Activated CD4-positive, alpha-beta T cell treated with anti-CD3 and anti-CD28 coated beads, Interleukin-2, amount 50 U/mL, for 24 hours (primary cell): ENCODE measurements around the gene JHY.

ENCODE experiments used
- DNase-seq, 2 donors: peaks; one replicate each; pipeline ENCODE4 v3.0.0-alpha.2; 2020; ENCODE audit warnings: low read depth in 1 of 2, low spot score in 1 of 2

JHY gene

GRCh38 chr11:122938557-122938956, 56.0 kb downstream of the JHY start:
- no peak for DNase-seq

DNA sequence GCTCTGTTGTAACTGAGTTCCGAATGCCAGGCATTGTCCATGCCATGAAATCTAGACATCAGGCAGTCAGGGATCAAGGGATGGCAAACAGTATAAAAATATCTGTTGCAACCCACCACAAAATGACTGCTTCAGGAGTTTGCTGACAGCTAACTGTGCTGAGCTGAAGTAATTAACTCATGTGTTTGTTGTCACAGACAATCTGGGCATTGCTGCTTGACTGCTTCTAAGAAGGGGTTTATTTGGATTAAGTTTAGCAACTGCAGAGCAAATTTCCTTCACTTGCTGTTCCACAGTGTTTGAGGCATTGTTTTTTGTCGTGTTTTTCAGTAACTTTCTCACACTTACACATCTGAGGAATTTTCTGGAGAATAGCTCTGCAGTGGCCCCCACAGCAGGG, 68.7 kb downstream of the JHY start:
- DNase-seq, result no peak

- DNase-seq, result no peak
Observed at GRCh38 chr11:122954455-122954854, 71.9 kb downstream of the JHY start.

GRCh38 chr11:122963961-122964360, 81.4 kb downstream of the JHY start:
- no peak for DNase-seq

- no peak for DNase-seq
Observed at GRCh38 chr11:122976061-122976733, 93.6 kb downstream of the JHY start.

DNA sequence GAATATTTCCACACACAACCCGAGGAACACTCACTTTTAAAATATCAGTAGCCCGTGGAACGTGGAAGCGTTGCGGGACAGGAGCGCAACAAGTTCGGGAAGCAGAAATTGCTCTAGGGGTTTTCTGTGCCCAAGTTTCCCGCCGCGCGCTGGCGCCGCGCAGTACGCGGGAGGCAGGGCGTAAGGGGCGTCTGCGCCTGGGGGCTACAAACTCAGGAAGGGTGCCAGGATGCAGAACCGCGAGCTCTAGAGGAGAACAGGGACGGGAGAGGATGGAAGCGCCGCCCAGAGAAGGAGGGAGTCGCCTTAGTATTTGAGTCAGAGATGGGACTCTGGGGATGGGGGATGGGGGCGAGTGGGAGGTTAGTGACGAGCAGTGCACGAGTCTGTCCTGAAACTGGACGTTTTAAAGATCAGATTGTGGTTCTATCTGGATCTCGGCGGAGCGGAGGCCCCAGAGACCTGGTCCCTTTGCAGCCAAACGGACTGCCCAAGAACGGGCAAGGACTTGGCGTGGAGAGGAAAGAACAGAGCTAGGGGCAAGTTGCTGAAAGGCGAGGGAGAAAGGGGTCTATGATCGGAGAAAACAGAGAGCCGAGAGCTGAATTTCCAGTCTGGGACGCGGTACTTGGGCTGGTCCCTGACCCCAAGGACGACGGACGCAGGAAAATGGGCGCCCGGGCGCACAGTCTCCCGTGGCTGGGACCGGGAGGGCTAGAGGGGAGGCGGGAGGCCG, 94.3 kb downstream of the JHY start:
- no peak for DNase-seq

DNA sequence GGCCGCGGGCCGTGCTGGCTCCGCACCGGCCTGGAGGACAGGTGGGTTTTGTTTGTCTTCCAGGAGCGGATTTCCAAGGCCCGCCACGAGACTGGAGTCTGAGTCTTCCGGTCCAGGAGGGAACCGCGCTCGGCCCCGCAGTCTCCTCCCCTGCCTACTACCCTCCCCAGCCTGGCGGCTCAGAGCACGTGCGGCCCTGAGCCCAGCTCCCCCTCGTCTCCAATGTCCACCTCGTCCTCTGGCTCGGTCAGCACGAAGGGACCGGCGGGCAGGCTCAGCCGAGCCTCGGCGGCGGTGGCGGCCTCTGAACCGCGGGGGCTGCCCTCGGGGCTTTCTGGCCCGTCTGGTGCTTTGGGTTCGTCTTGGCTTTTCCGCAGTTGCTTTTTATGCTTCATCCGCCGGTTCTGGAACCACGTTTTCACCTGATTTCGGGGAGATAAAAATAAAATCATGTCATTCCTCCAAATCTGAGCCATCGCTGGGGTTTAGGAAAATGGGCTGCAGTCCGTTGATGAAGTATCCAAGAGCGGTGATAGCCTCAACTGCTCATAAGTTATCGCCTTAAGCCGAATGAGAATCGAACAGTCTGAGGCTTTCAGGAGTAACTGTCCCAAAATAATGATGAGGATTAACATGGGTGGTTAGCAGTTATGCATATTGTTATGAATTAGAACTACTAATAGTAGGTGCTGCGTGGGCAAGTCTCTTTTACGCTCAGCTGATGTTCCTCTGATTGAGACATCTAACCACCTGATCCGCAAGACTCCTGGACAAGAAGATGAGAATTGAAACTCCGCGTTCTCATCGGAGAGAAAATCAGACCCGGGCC, 95.1 kb downstream of the JHY start:
- no peak for DNase-seq

- no peak for DNase-seq
Observed at GRCh38 chr11:122978299-122978620, 95.7 kb downstream of the JHY start.

- DNase-seq, result no peak
Observed at GRCh38 chr11:122979103-122979814, 96.7 kb downstream of the JHY start.

- DNase-seq, result no peak
Observed at GRCh38 chr11:122979815-122980595, 97.4 kb downstream of the JHY start.

DNA sequence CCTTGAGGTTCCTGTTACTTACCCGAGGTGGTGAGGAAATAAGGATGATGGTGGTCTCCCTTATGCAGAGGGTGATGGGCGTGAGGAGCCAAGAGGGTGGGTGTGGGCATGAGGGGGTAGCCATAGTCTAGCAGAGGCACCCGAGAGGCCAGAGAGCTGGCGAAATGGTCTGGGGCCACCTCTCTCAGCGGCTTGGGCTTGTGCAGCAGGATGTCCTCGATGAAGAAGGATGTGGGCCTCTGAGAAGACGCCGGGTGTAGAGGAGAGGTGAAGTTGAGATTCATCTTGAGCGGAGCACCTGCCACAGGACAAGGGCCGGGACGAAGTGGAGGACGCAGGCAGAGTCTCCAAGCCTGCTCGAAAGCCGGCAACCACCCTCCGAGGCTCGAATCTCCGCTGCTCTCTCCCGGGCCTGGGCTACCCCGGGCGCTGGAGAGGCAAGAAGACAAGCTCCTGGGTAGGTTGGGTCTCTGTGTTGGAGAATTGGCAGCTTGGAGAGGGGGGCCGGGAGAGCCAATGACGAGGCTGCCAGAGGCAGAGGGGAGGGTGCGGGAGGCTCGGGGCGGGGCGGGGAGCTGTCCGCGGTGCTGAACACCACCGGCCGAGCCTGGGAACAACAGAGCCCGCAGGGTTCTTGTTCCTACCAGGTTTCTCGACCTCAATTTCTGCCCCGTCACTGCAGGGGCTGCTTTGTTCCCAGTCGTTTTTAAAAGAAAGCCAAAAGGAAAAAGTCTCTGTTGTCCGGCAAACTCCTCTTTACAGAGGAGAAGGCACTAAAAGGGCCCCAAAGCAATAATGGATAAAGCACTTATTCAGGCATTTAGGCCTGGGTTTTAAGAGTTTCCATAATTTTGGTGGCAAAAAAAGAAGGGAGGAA, 99.1 kb downstream of the JHY start, which contains the start of gene BSX:
BSX (minus strand) TSS at position 447 of the 877 bp plus-strand sequence; CDS start at position 284, 163 bp downstream.
- DNase-seq, result peak in 1 of 2 donors; percentile 13

GRCh38 chr11:122983438-122984185, 101.1 kb downstream of the JHY start:
- DNase-seq, result no peak

GRCh38 chr11:122984186-122985011, 101.8 kb downstream of the JHY start:
- DNase-seq, result no peak

- DNase-seq, result no peak
Observed at GRCh38 chr11:122995526-122995925, 113.0 kb downstream of the JHY start.

GRCh38 chr11:122998727-122999366, 116.3 kb downstream of the JHY start:
- DNase-seq, result no peak

DNA sequence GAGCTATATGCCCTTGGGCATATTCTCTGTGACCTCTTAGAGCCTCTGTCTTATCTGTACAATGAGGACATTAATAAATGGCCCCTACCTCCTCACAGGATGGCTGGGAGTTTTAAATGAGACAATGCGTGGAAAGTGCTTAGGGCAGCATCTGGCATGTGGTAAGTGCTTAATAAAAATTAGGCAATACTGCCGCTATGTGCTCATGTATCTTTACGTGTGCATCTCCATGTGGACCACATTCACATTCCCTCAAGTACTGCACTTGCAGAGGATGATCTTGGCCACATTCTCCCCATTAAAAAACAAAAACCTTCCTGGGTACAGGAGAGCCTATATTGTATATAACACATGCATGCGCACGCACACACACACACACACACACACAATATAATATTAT, 118.2 kb downstream of the JHY start:
- DNase-seq, result no peak

DNA sequence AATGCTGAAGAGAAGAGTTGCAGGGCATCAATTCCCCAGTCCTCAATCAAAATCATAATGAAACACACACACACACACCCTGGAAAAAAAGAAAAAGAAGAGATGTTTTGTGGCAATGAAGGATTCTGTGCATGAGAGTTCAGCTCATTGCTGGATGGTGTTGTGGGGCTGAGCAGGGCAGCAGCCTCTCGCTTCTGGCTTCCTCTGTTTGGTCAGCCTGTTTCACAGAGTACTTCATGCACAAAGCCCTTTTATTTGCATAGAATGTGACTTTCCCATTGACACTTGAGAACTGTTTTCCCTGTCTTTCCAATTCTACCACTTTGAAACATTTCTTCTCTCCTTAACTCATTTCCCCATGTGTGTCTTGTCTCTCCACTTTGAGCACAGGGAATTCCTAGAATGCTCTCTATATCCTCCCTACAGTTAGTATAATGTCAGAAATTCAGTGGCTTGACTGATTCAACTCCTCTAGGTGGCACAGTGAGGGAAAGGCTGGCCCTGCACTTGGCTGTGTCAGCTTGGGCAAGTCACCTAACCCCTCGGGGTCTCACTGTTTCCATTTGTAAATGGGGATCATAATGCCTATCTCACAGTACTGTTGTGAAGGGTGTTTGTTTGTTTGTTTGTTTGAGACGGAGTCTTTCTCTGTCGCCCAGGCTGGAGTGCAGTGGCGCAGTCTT, 124.4 kb downstream of the JHY start:
- no peak for DNase-seq
